GM12878 (cell line): ENCODE data around the gene HERC2. TPM values are rescaled to one million over a fixed set of nuclear protein-coding genes. Genes with fewer than 3 reads are reported as not detected.

Experiments
- ATAC-seq: fragments of 200-7000 bp; cut with Tn5 transposase; 3 replicates; pipeline ENCODE4 v1.9.1; 2020; ENCODE audit warnings: mild to moderate bottlenecking, moderate library complexity
- BruUV-seq: library from RNA; stranded (reverse); fragments of 400-500 nt; replicated peaks from 2 replicates; lab custom pipeline; 2021; lab: Mats Ljungman, UMichigan
- CTCF ChIA-PET: fragments of 300-600 bp; sonication (Branson Sonifier 250); formaldehyde crosslinking; extraction: SDS; loops from one replicate; lab custom pipeline; 2021; ENCODE audit warnings: inconsistent platforms; lab: Yijun Ruan, JAX
- POLR2A ChIA-PET: fragments of 350-600 bp; formaldehyde crosslinking; extraction: SDS; loops from one replicate; lab custom pipeline; 2021; ENCODE audit warnings: inconsistent platforms; lab: Charles Lee
- RAD21 ChIA-PET: fragments of 300-600 bp; sonication (Branson Sonifier 250); formaldehyde crosslinking; loops from one replicate; lab custom pipeline; 2023; ENCODE audit warnings: antibody characterized with exemption; ENCODE audit not compliant: unreplicated experiment; lab: Charles Lee
- SMC1A ChIA-PET: fragments of 300-600 bp; sonication (Branson Sonifier 250); formaldehyde crosslinking; loops from one replicate; lab custom pipeline; 2023; ENCODE audit not compliant: unreplicated experiment, uncharacterized antibody; lab: Charles Lee
- DNase-seq: peaks from one replicate; pipeline ENCODE4 v3.0.0-alpha.2; 2011; ENCODE audit warnings: low read depth, low spot score
- FAIRE-seq: peaks from 3 replicates; lab custom pipeline; 2011; peaks lifted over from hg19 to GRCh38; lab: Jason Lieb, UNC
- H2AFZ ChIP-seq: 2 replicates; pipeline ENCODE4 v1.6.0; 2011; ENCODE audit warnings: low read depth, low read length, control low read depth; ENCODE audit not compliant: control insufficient read depth
- H3K27ac ChIP-seq: 2 replicates; pipeline ENCODE4 v1.5.1; 2011; ENCODE audit warnings: control low read depth; ENCODE audit not compliant: control insufficient read depth, insufficient read depth
- H3K27me3 ChIP-seq, 2 experiments: replicated peaks in 1 of 2; 2 replicates each; pipeline versions ENCODE4 v1.6.0 to v1.6.1; 2011; ENCODE audit warnings: low read length in 1 of 2; ENCODE audit not compliant: control insufficient read depth in 2 of 2, insufficient read depth in 2 of 2
- H3K36me3 ChIP-seq, 2 experiments: 2 replicates each; pipeline ENCODE4 v1.5.1; 2011; ENCODE audit warnings: low read length in 1 of 2; ENCODE audit not compliant: control insufficient read depth in 2 of 2, insufficient read depth in 2 of 2
- H3K4me1 ChIP-seq: 2 replicates; pipeline ENCODE4 v1.6.1; 2011; ENCODE audit warnings: mild to moderate bottlenecking, low read length, moderate library complexity, mixed read lengths; ENCODE audit not compliant: control insufficient read depth, insufficient read depth
- H3K4me2 ChIP-seq: 2 replicates; pipeline ENCODE4 v1.6.0; 2011; ENCODE audit warnings: control low read depth; ENCODE audit not compliant: control insufficient read depth, insufficient read depth
- H3K4me3 ChIP-seq: fragments of 200-600 bp; sonication (generic); 2 replicates; pipeline ENCODE4 v1.5.1; 2016
- H3K79me2 ChIP-seq: 2 replicates; pipeline ENCODE4 v1.6.0; 2011; ENCODE audit warnings: low read length; ENCODE audit not compliant: control insufficient read depth, insufficient read depth
- H3K9ac ChIP-seq: 2 replicates; pipeline ENCODE4 v1.8.0; 2011; ENCODE audit warnings: low read length, control low read depth, mixed read lengths; ENCODE audit not compliant: control insufficient read depth, insufficient read depth
- H3K9me3 ChIP-seq: replicated peaks from 3 replicates; pipeline ENCODE4 v1.5.1; 2011; ENCODE audit warnings: mild to moderate bottlenecking, low read length; ENCODE audit not compliant: control insufficient read depth, insufficient read depth
- H4K20me1 ChIP-seq: 2 replicates; pipeline ENCODE4 v1.6.0; 2011; ENCODE audit not compliant: control insufficient read depth, insufficient read depth
- CEBPZ ChIP-seq: fragments of 150-350 bp; IDR thresholded peaks from 2 replicates; pipeline ENCODE4 v1.6.1; 2016; ENCODE audit warnings: low read depth, low read length
- CREM ChIP-seq: IDR thresholded peaks from 2 replicates; pipeline ENCODE4 v1.6.1; 2014; ENCODE audit warnings: antibody characterized with exemption, low read depth
- JUND ChIP-seq: IDR thresholded peaks from 2 replicates; pipeline ENCODE4 v1.6.1; 2012; ENCODE audit warnings: low read depth, mild to moderate bottlenecking, low read length, improper control_type of control experiment, moderate library complexity
- MEF2B ChIP-seq: fragments of 450-650 bp; IDR thresholded peaks from 2 replicates; pipeline ENCODE4 v1.6.1; 2018; ENCODE audit warnings: mild to moderate bottlenecking, moderate library complexity; ENCODE audit not compliant: partially characterized antibody, poor library complexity, severe bottlenecking
- MTA2 ChIP-seq: fragments of 450-650 bp; IDR thresholded peaks from 2 replicates; pipeline ENCODE4 v1.6.1; 2016; ENCODE audit warnings: low read depth, mild to moderate bottlenecking, moderate library complexity
- MXI1 ChIP-seq: fragments of 150-350 bp; IDR thresholded peaks from 2 replicates; pipeline ENCODE4 v1.6.1; 2011; ENCODE audit warnings: low read depth, mild to moderate bottlenecking, inconsistent platforms, low read length, improper control_type of control experiment
- MYC ChIP-seq: IDR thresholded peaks from 2 replicates; pipeline ENCODE4 v1.6.1; 2011; ENCODE audit warnings: mild to moderate bottlenecking, low read length, moderate library complexity, inconsistent platforms; ENCODE audit not compliant: insufficient read depth, insufficient replicate concordance, insufficient read length, severe bottlenecking
- NKRF ChIP-seq: fragments of 450-650 bp; conservative IDR thresholded peaks from 2 replicates; pipeline ENCODE4 v1.6.1; 2017; ENCODE audit warnings: mild to moderate bottlenecking, moderate library complexity
- NR2F1 ChIP-seq: fragments of 450-650 bp; conservative IDR thresholded peaks from 2 replicates; pipeline ENCODE4 v1.6.1; 2017; ENCODE audit warnings: mild to moderate bottlenecking
- RBBP5 ChIP-seq: fragments of 200-600 bp; sonication (generic); conservative IDR thresholded peaks from 2 replicates; pipeline ENCODE4 v1.6.1; 2016
- RFX5 ChIP-seq: IDR thresholded peaks from 2 replicates; pipeline ENCODE4 v1.6.1; 2011; ENCODE audit warnings: low read depth, low read length, improper control_type of control experiment
- SMAD1 ChIP-seq: fragments of 450-650 bp; IDR thresholded peaks from 2 replicates; pipeline ENCODE4 v1.6.1; 2018; ENCODE audit warnings: mild to moderate bottlenecking, low read depth; ENCODE audit not compliant: partially characterized antibody
- TARDBP ChIP-seq: IDR thresholded peaks from 2 replicates; pipeline ENCODE4 v1.6.1; 2016; ENCODE audit warnings: borderline replicate concordance
- ZBTB4 ChIP-seq: fragments of 450-650 bp; formaldehyde crosslinking; IDR thresholded peaks from 2 replicates; pipeline ENCODE4 v1.4.0; 2022; ENCODE audit warnings: mild to moderate bottlenecking, moderate library complexity
- ZSCAN29 ChIP-seq: fragments of 450-650 bp; IDR thresholded peaks from 2 replicates; pipeline ENCODE4 v1.6.1; 2017; ENCODE audit warnings: mild to moderate bottlenecking, moderate library complexity
- ZZZ3 ChIP-seq: IDR thresholded peaks from 2 replicates; pipeline ENCODE4 v1.6.1; 2011; ENCODE audit warnings: low read depth; ENCODE audit not compliant: control insufficient read depth, insufficient read length
- WGBS: methylation state at CpG from one replicate; pipeline ENCODE4 v1.1.6; 2016; ENCODE audit warnings: low lambda C conversion rate; ENCODE audit not compliant: insufficient replicate concordance, insufficient coverage; ENCODE audit errors: missing lambda C conversion rate; 5-methylcytosine and 5-hydroxymethylcytosine counted together
- in situ Hi-C: fragments of 300-500 bp; cut with MboI; formaldehyde crosslinking; loops from 9 replicates; pipeline ENCODE4 v1.14.3; 2018; ENCODE audit warnings: mixed read lengths
- intact Hi-C: fragments of 100-400 bp; cut with micrococcal nuclease; formaldehyde crosslinking; loops from one replicate; pipeline ENCODE4 v1.14.2; 2022; ENCODE audit not compliant: unreplicated experiment
- polyA plus RNA-seq, 11 experiments: library from polyadenylated mRNA; depleted of rRNA in 4 of 11; unstranded in 6 of 11; stranded (reverse) in 5 of 11; fragments of >200 nt; fragmentation: Nextera tagmentation in 4 of 11; fragmentation: Illumina TruSeq in 1 of 11; extraction: Ambion mirVana in 4 of 11; extraction: Trizol in 1 of 11; gene quantifications; 1 replicate in 1 of 11; 2 replicates in 10 of 11; pipeline versions ENCODE4 v1.2.1 to v1.2.3, GENCODE V29; 2011 to 2016; ENCODE audit warnings: inconsistent platforms in 2 of 11, missing spikeins in 2 of 11, low read depth in 1 of 11
- total RNA-seq, 4 experiments: library from RNA; depleted of rRNA in 3 of 4; stranded (reverse); fragments of >200 nt in 3 of 4; fragmentation: Illumina TruSeq in 1 of 4; extraction: Trizol in 1 of 4; gene quantifications; 2 replicates each; pipeline versions ENCODE4 v1.2.1 to v1.2.3, GENCODE V29; 2013 to 2021

Gene HERC2
- total and polyA plus RNA-seq, 10 of the 15 experiments (the other 5 are each of a cell fraction or from before 2014, with no cell fraction given): 6.1 to 39.0 (median 24.0) TPM

DNA sequence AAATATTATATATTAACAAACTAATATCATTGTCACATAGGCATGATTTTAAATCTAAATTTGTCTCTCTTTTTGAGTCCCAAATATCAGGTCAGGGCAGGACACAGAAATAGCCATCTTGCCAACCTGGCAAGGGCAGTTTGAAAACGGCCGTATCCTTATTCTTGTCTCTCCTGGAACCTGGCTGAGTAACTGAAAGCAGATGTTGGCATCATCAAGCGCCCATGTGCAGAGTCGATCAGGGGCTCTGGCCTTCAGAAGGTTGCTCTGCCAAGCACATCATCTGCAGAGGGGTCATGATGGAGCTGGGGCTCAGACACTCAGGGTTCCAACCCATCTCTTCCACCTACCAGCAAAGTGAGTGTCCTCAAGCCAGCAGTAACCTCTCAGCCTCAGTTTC lies 167.7 kb downstream of the HERC2 start:
- no peaks in the 10 kb centered on the region for H3K4me1 ChIP-seq
- no peak overlapping the region for H3K4me3 ChIP-seq
- no peak overlapping the region for H2AFZ ChIP-seq
- no peak overlapping the region for H3K27ac ChIP-seq
- intact Hi-C loops: no loop called here
- H3K9ac ChIP-seq: no peak overlapping the region
- BruUV-seq: no TSS peak
- H3K4me2 ChIP-seq: no peak overlapping the region
- FAIRE-seq (no peak), ATAC-seq (no peak), DNase-seq (no peak)
- no peaks in the 10 kb centered on the region for H3K27me3 ChIP-seq
- H3K36me3 ChIP-seq: no peaks in the 10 kb centered on the region; a peak in 1 of 4 replicates
- in situ Hi-C loops: no loop called here
- RAD21 ChIA-PET: no interaction called here
- CTCF ChIA-PET: interaction anchor here (1.3 kb wide), 1 partner anchor 28 kb away, joined by 3 read pairs; no protein-coding TSS in a partner anchor
- SMC1A ChIA-PET: no interaction called here
- TF ChIP-seq JUND (no peak), MTA2 (no peak), CREM (no peak), SMAD1 (no peak), MXI1 (no peak), MYC (no peak), ZSCAN29 (no peak), TARDBP (no peak), RBBP5 (no peak), NR2F1 (no peak), NKRF (no peak), CEBPZ (no peak), RFX5 (no peak), MEF2B (no peak), ZBTB4 (no peak), ZZZ3 (no peak)
- H3K9me3 ChIP-seq: no peaks in the 10 kb centered on the region; the same call in 2 of the 3 replicates
- H4K20me1 ChIP-seq: no peaks in the 10 kb centered on the region
- POLR2A ChIA-PET: no interaction called here
- no peaks in the 10 kb centered on the region for H3K79me2 ChIP-seq
- WGBS: 100% methylated on average over 4 of the region's 4 CpGs
